Stomach smooth muscle (tissue), 2 donors: ENCODE measurements around the gene COL6A3.

ENCODE experiments used
- H3K27ac ChIP-seq: one replicate; pipeline ENCODE4 v1.7.0; 2013; ENCODE audit warnings: mild to moderate bottlenecking, low read length, inconsistent platforms
- H3K27me3 ChIP-seq, 2 donors: one replicate each; pipeline ENCODE4 v1.7.0; 2013; ENCODE audit warnings: low read length in 2 of 2; ENCODE audit not compliant: insufficient read depth in 2 of 2, control insufficient read depth in 1 of 2
- H3K36me3 ChIP-seq, 2 donors: one replicate each; pipeline ENCODE4 v1.7.0; 2013; ENCODE audit warnings: low read length in 2 of 2; ENCODE audit not compliant: control insufficient read depth in 2 of 2, insufficient read depth in 2 of 2
- H3K4me1 ChIP-seq: one replicate; pipeline ENCODE4 v1.7.0; 2013; ENCODE audit warnings: low read length; ENCODE audit not compliant: control insufficient read depth, insufficient read depth
- H3K4me3 ChIP-seq, 2 donors: one replicate each; pipeline ENCODE4 v1.7.0; 2013; ENCODE audit warnings: low read length in 2 of 2
- H3K9ac ChIP-seq, 2 donors: one replicate each; pipeline ENCODE4 v1.7.0; 2013; ENCODE audit warnings: low read length in 2 of 2, mild to moderate bottlenecking in 1 of 2
- H3K9me3 ChIP-seq, 2 donors: one replicate each; pipeline ENCODE4 v1.7.0; 2013; ENCODE audit warnings: low read length in 2 of 2; ENCODE audit not compliant: control insufficient read depth in 2 of 2
- donor health status: healthy.
- donor health status: Pancreatic carcinoma.

The COL6A3 gene

GRCh38 chr2:237413777-237414661 lies at the start of gene COL6A3:
TSS of gene COL6A3 (minus strand) at chr2:237414164. CDS start at chr2:237396817, 17,347 bp downstream.
- Histone ChIP-seq H3K36me3 (no peaks in the 10 kb centered on the region), H3K4me3 (peak within 1 kb of the TSS; percentile 90 to 94), H3K27ac (peak within 1 kb of the TSS; percentile 97), H3K9ac (peak within 1 kb of the TSS; percentile 91 to 96), H3K4me1 (peaks cover 23% of the 10 kb centered on the region), H3K27me3 (no peaks in the 10 kb centered on the region), H3K9me3 (no peaks in the 10 kb centered on the region)

GRCh38 chr2:237459741-237460174 lies 45.8 kb upstream of the COL6A3 start:
- Histone ChIP-seq H3K36me3 (no peaks in the 10 kb centered on the region), H3K4me3 (no peak overlapping the region), H3K27ac (no peak overlapping the region), H3K9ac (no peak overlapping the region), H3K27me3 (no peaks in the 10 kb centered on the region), H3K9me3 (no peaks in the 10 kb centered on the region), H3K4me1 (peaks cover 11% of the 10 kb centered on the region)

- Histone ChIP-seq H3K27me3 (no peaks in the 10 kb centered on the region), H3K4me3 (no peak overlapping the region), H3K4me1 (peaks cover 11% of the 10 kb centered on the region), H3K36me3 (no peaks in the 10 kb centered on the region), H3K9ac (no peak overlapping the region), H3K27ac (no peak overlapping the region), H3K9me3 (no peaks in the 10 kb centered on the region)
Measured at GRCh38 chr2:237459226-237459625, 45.3 kb upstream of the COL6A3 start.

- Histone ChIP-seq H3K27me3 (no peaks in the 10 kb centered on the region), H3K36me3 (no peaks in the 10 kb centered on the region), H3K9me3 (no peaks in the 10 kb centered on the region), H3K9ac (no peak overlapping the region), H3K4me1 (peaks cover 11% of the 10 kb centered on the region), H3K4me3 (no peak overlapping the region), H3K27ac (no peak overlapping the region)
Measured at GRCh38 chr2:237458519-237458918, 44.6 kb upstream of the COL6A3 start.

- H3K27ac ChIP-seq: no peak overlapping the region
- no peak overlapping the region for H3K9ac ChIP-seq
- peaks cover 11% of the 10 kb centered on the region for H3K4me1 ChIP-seq
- H3K4me3 ChIP-seq: no peak overlapping the region
- H3K36me3 ChIP-seq: no peaks in the 10 kb centered on the region
- no peaks in the 10 kb centered on the region for H3K27me3 ChIP-seq
- H3K9me3 ChIP-seq: no peaks in the 10 kb centered on the region
Measured at GRCh38 chr2:237457388-237457941, 43.5 kb upstream of the COL6A3 start.

GRCh38 chr2:237456200-237456843 lies 42.4 kb upstream of the COL6A3 start:
- Histone ChIP-seq H3K4me3 (no peak overlapping the region), H3K4me1 (peaks cover 19% of the 10 kb centered on the region), H3K9ac (no peak overlapping the region), H3K27me3 (no peaks in the 10 kb centered on the region), H3K27ac (no peak overlapping the region), H3K36me3 (no peaks in the 10 kb centered on the region), H3K9me3 (no peaks in the 10 kb centered on the region)

GRCh38 chr2:237455764-237456163 lies 41.8 kb upstream of the COL6A3 start:
- H3K4me1 ChIP-seq: peaks cover 24% of the 10 kb centered on the region
- no peaks in the 10 kb centered on the region for H3K9me3 ChIP-seq
- no peaks in the 10 kb centered on the region for H3K36me3 ChIP-seq
- H3K9ac ChIP-seq: no peak overlapping the region
- no peaks in the 10 kb centered on the region for H3K27me3 ChIP-seq
- H3K27ac ChIP-seq: no peak overlapping the region
- no peak overlapping the region for H3K4me3 ChIP-seq

- Histone ChIP-seq H3K4me1 (peaks cover 39% of the 10 kb centered on the region), H3K27ac (no peak overlapping the region), H3K36me3 (no peaks in the 10 kb centered on the region), H3K27me3 (peaks cover 0 to 2% of the 10 kb centered on the region in 2 donors), H3K9ac (no peak overlapping the region), H3K9me3 (no peaks in the 10 kb centered on the region), H3K4me3 (no peak overlapping the region)
Measured at GRCh38 chr2:237453671-237454070, 39.7 kb upstream of the COL6A3 start.

GRCh38 chr2:237452861-237453260 lies 38.9 kb upstream of the COL6A3 start:
- Histone ChIP-seq H3K27ac (no peak overlapping the region), H3K4me3 (no peak overlapping the region), H3K9me3 (no peaks in the 10 kb centered on the region), H3K4me1 (peaks cover 39% of the 10 kb centered on the region), H3K9ac (no peak overlapping the region), H3K27me3 (peaks cover 0 to 2% of the 10 kb centered on the region in 2 donors), H3K36me3 (no peaks in the 10 kb centered on the region)

GRCh38 chr2:237451643-237452469 lies 37.9 kb upstream of the COL6A3 start:
- Histone ChIP-seq H3K4me1 (peaks cover 36% of the 10 kb centered on the region), H3K9ac (no peak overlapping the region), H3K27me3 (peaks cover 0 to 2% of the 10 kb centered on the region in 2 donors), H3K27ac (no peak overlapping the region), H3K36me3 (no peaks in the 10 kb centered on the region), H3K4me3 (peak overlapping the region in 1 of 2 donors; percentile 55), H3K9me3 (no peaks in the 10 kb centered on the region)
